ENCODE results near the gene KSR1.
"Not testable (repeated sequence)": the region's sequence is repeated elsewhere in the genome, so short reads cannot be mapped to it uniquely, and the experiment has no call there.

KSR1 gene

GRCh38 chr17:27421626-27422025 is 34.6 kb upstream of the KSR1 start:
- H3K36me3 Mint-ChIP-seq (ENCODE audit: low read depth); H3K4me3 Mint-ChIP-seq; H3K4me1 Mint-ChIP-seq (ENCODE audit: low read depth); H3K27me3 Mint-ChIP-seq; H3K27ac Mint-ChIP-seq; DNase-seq; H3K9me3 Mint-ChIP-seq: not testable (repeated sequence)

- no peak for DNase-seq
- Mint-ChIP-seq H3K4me1 (ENCODE audit: low read depth) (no peaks in the 10 kb centered on the region), H3K27ac (no peak overlapping the region), H3K36me3 (ENCODE audit: low read depth) (no peaks in the 10 kb centered on the region), H3K9me3 (no peaks in the 10 kb centered on the region), H3K27me3 (no peaks in the 10 kb centered on the region), H3K4me3 (no peak overlapping the region)
Observed at GRCh38 chr17:27422601-27423000, 33.6 kb upstream of the KSR1 start.

GRCh38 chr17:27423651-27424050 is 32.6 kb upstream of the KSR1 start:
- Mint-ChIP-seq H3K4me1 (ENCODE audit: low read depth) (no peaks in the 10 kb centered on the region), H3K9me3 (peaks cover 2% of the 10 kb centered on the region), H3K36me3 (ENCODE audit: low read depth) (no peaks in the 10 kb centered on the region), H3K4me3 (no peak overlapping the region), H3K27ac (no peak overlapping the region), H3K27me3 (no peaks in the 10 kb centered on the region)
- no peak for DNase-seq

- H3K4me3 Mint-ChIP-seq = no peak overlapping the region
- H3K27me3 Mint-ChIP-seq = no peaks in the 10 kb centered on the region
- no peaks in the 10 kb centered on the region for H3K36me3 Mint-ChIP-seq (ENCODE audit: low read depth)
Observed at GRCh38 chr17:27424516-27424915, 31.7 kb upstream of the KSR1 start.

GRCh38 chr17:27424941-27425340 is 31.3 kb upstream of the KSR1 start:
- no peak overlapping the region for H3K4me3 Mint-ChIP-seq
- H3K27me3 Mint-ChIP-seq = no peaks in the 10 kb centered on the region

More at GRCh38 chr17:27424516-27424915, 31.7 kb upstream of the KSR1 start:
- H3K4me1 Mint-ChIP-seq (ENCODE audit: low read depth) = no peaks in the 10 kb centered on the region
- H3K27ac Mint-ChIP-seq = no peak overlapping the region
- H3K9me3 Mint-ChIP-seq = peaks cover 2% of the 10 kb centered on the region
- DNase-seq = no peak

GRCh38 chr17:27425571-27425970 is 30.7 kb upstream of the KSR1 start:
- H3K27ac Mint-ChIP-seq; H3K36me3 Mint-ChIP-seq (ENCODE audit: low read depth); H3K4me3 Mint-ChIP-seq; H3K27me3 Mint-ChIP-seq; DNase-seq; H3K9me3 Mint-ChIP-seq; H3K4me1 Mint-ChIP-seq (ENCODE audit: low read depth): not testable (repeated sequence)

More at GRCh38 chr17:27424941-27425340, 31.3 kb upstream of the KSR1 start:
- no peaks in the 10 kb centered on the region for H3K4me1 Mint-ChIP-seq (ENCODE audit: low read depth)
- no peak overlapping the region for H3K27ac Mint-ChIP-seq
- peaks cover 2% of the 10 kb centered on the region for H3K9me3 Mint-ChIP-seq
- DNase-seq = no peak
- H3K36me3 Mint-ChIP-seq (ENCODE audit: low read depth) = no peaks in the 10 kb centered on the region

GRCh38 chr17:27425991-27426390 is 30.3 kb upstream of the KSR1 start:
- Mint-ChIP-seq H3K36me3 (ENCODE audit: low read depth) (no peaks in the 10 kb centered on the region), H3K27me3 (no peaks in the 10 kb centered on the region), H3K4me3 (no peak overlapping the region), H3K27ac (no peak overlapping the region), H3K4me1 (ENCODE audit: low read depth) (no peaks in the 10 kb centered on the region), H3K9me3 (peaks cover 2% of the 10 kb centered on the region)
- no peak for DNase-seq

GRCh38 chr17:27426471-27426870 is 29.8 kb upstream of the KSR1 start:
- not testable (repeated sequence) for H3K27ac Mint-ChIP-seq; H3K36me3 Mint-ChIP-seq (ENCODE audit: low read depth); H3K4me1 Mint-ChIP-seq (ENCODE audit: low read depth); H3K9me3 Mint-ChIP-seq; H3K4me3 Mint-ChIP-seq; DNase-seq; H3K27me3 Mint-ChIP-seq

- not testable (repeated sequence) for H3K36me3 Mint-ChIP-seq (ENCODE audit: low read depth); H3K4me3 Mint-ChIP-seq; H3K27ac Mint-ChIP-seq; H3K9me3 Mint-ChIP-seq; H3K27me3 Mint-ChIP-seq; DNase-seq; H3K4me1 Mint-ChIP-seq (ENCODE audit: low read depth)
Observed at GRCh38 chr17:27427166-27427862, 28.9 kb upstream of the KSR1 start.

- Mint-ChIP-seq H3K27ac (no peak overlapping the region), H3K27me3 (no peaks in the 10 kb centered on the region), H3K36me3 (ENCODE audit: low read depth) (no peaks in the 10 kb centered on the region), H3K4me3 (no peak overlapping the region), H3K4me1 (ENCODE audit: low read depth) (no peaks in the 10 kb centered on the region), H3K9me3 (peaks cover 2% of the 10 kb centered on the region)
- no peak for DNase-seq
Observed at GRCh38 chr17:27428781-27429505, 27.3 kb upstream of the KSR1 start.

GRCh38 chr17:27429666-27430382 is 26.4 kb upstream of the KSR1 start:
- H3K4me1 Mint-ChIP-seq (ENCODE audit: low read depth) = no peaks in the 10 kb centered on the region
- H3K4me3 Mint-ChIP-seq = no peak overlapping the region
- H3K27me3 Mint-ChIP-seq = no peaks in the 10 kb centered on the region
- H3K27ac Mint-ChIP-seq = no peak overlapping the region
- peaks cover 2% of the 10 kb centered on the region for H3K9me3 Mint-ChIP-seq
- H3K36me3 Mint-ChIP-seq (ENCODE audit: low read depth) = no peaks in the 10 kb centered on the region
- no peak for DNase-seq

- H3K27ac Mint-ChIP-seq = no peak overlapping the region
- H3K36me3 Mint-ChIP-seq (ENCODE audit: low read depth) = no peaks in the 10 kb centered on the region
- peaks cover 2% of the 10 kb centered on the region for H3K9me3 Mint-ChIP-seq
- no peak for DNase-seq
- no peak overlapping the region for H3K4me3 Mint-ChIP-seq
- H3K27me3 Mint-ChIP-seq = no peaks in the 10 kb centered on the region
- H3K4me1 Mint-ChIP-seq (ENCODE audit: low read depth) = no peaks in the 10 kb centered on the region
Observed at GRCh38 chr17:27430383-27430840, 25.8 kb upstream of the KSR1 start.

- H3K36me3 Mint-ChIP-seq (ENCODE audit: low read depth) = no peaks in the 10 kb centered on the region
- no peak overlapping the region for H3K27ac Mint-ChIP-seq
- no peaks in the 10 kb centered on the region for H3K27me3 Mint-ChIP-seq
- no peaks in the 10 kb centered on the region for H3K4me1 Mint-ChIP-seq (ENCODE audit: low read depth)
- H3K9me3 Mint-ChIP-seq = peaks cover 2% of the 10 kb centered on the region
- no peak for DNase-seq
- no peak overlapping the region for H3K4me3 Mint-ChIP-seq
Observed at GRCh38 chr17:27430882-27431491, 25.3 kb upstream of the KSR1 start.

GRCh38 chr17:27433521-27433920 is 22.7 kb upstream of the KSR1 start:
- Mint-ChIP-seq H3K27ac (no peak overlapping the region), H3K27me3 (no peaks in the 10 kb centered on the region), H3K9me3 (peaks cover under 1% of the 10 kb centered on the region), H3K4me1 (ENCODE audit: low read depth) (no peaks in the 10 kb centered on the region), H3K36me3 (ENCODE audit: low read depth) (no peaks in the 10 kb centered on the region), H3K4me3 (no peak overlapping the region)
- DNase-seq = no peak
